ENCODE measurements around the gene SERHL2.
"Not testable (repeated sequence)": the region's sequence is repeated elsewhere in the genome, so short reads cannot be mapped to it uniquely, and the experiment has no call there.

SERHL2 gene, protein sequence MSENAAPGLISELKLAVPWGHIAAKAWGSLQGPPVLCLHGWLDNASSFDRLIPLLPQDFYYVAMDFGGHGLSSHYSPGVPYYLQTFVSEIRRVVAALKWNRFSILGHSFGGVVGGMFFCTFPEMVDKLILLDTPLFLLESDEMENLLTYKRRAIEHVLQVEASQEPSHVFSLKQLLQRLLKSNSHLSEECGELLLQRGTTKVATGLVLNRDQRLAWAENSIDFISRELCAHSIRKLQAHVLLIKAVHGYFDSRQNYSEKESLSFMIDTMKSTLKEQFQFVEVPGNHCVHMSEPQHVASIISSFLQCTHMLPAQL

GRCh38 chr22:42553475-42554361 is at the start of gene SERHL2:
TSS of gene SERHL2 (plus strand) at chr22:42553956. CDS start at chr22:42554021, 65 bp downstream.
- DNase-seq (ENCODE audit: low read depth) = peak; percentile 61

DNA sequence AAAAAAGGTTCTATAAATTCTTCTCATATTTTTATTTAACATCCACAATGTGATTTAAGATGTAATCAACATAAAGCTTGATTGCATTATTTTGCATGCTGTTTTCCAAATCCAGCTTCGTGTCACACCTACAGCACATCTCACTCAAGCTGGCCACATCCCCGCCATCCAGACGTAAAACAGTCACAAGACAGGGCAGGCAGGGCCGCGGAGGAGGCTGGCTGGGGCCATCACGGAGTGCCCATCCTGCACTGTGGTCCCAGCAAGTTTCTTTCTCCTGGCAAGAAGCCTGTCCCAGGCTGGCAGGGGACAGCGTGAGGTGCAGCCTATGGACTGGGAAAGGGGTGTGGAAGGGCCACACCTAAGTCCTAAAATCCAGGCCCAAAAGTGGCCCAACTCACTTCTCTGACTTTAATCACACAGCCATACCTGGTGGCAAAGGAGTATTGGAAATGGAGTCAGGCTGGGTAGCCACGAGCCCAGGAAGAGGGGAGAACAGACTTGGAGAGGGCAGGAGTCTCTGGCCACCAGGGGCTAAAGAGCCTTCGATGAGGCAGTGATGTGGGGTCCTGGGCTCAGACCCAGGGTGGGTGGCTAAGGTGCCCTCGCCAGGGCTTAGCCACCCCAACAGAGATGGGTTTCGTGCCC is 45.3 kb upstream of the SERHL2 start:
- not testable (repeated sequence) for DNase-seq (ENCODE audit: low read depth)

- DNase-seq (ENCODE audit: low read depth) = not testable (repeated sequence)
These were observed 44.8 kb upstream of the SERHL2 start for GRCh38 chr22:42508975-42509364.

DNA sequence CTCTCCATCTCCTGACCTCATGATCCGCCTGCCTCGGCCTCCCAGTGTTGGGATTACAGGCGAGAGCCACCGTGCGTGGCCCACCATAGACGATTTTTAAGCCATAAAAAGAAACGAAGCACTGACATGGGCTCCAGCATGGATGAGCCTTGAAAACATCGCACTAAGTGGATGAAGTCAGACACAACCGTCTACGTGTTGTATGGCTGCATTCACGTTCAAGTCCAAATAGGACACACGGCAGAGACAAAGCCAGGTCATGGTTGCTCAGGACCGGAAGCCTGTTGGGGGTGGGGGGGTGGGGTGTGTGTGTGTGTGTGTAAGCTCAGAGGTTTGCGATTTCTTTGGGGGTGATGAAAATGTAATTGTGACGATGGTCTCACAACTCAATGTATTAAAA is 44.2 kb upstream of the SERHL2 start:
- no peak for DNase-seq (ENCODE audit: low read depth)

DNA sequence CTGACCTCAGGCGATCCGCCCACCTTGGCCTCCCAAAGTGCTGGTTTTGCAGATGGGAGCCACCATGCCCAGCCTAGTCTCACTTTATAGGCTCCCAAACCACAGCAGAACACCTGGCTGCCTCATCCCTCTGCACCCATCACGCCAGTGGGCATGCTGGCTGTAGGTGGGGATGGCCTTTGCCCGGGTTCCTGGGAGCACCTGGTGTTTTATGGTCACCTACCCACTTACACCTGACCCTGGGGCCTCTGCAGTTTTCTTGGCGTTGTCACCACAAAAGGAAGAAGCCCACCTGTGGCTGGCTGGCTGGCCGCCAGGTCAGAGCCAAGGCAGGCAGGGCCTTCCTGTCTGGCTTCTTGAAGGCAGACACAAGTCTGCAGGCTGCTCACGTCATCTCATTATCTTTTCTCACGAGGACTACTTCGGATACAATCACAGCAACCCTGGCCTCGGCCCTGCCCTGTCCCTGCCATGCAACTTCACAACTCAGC is 42.3 kb upstream of the SERHL2 start:
- DNase-seq (ENCODE audit: low read depth) = no peak

DNA sequence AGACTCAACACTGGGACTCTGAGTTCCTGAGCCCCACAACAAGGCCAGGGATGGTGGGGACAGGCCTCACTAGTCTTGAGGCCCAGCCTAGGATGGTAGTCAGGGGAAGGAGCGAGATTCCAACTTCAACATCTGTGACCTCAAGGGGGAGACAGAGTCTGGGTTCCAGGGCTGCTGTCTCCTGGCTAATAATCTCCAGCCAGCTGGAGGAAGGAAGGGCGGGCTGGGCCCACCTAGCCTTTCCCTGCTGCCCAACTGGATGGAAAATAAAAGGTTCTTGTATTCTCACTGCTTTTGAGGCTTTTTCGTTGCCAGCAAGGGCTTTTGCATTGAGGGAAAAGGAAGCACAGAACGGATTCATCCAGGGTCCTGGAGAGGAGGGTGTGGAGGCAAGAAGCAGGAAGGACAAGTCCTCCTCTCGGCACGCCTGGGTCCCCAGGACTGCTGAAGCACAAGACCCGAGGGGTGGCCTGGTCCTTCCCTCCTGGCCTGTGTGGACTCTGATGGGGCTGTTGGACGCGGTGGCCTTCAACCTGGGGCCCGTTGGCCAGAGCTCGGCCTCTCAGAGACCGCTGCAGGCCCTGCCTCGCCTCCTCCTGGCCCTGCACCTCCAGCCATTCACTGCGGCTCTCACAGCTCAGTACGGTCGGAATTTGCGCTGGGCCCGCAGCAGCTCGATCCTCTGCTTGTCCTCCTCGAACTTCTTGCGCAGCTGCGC is 41.3 kb upstream of the SERHL2 start:
- DNase-seq (ENCODE audit: low read depth) = not testable (repeated sequence)

DNA sequence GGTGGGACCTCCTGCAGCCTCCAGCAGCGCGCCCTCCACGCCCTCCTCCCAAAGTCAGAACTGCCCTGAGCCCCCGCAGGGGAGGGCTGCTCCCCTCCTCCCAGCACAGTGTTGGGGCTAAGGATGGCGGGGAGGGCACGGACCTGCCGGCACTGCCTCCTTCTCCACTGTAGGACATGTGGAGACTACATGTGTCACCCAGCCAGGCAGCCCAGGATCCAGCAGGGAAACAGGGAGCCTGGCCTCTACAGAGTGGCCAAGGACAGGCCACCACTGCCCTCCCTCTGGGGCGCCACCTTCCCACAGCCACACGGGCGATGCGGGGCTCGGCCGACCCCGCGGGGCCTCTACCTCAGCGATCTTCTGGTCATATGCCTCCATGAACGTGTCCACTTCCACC is 39.4 kb upstream of the SERHL2 start:
- DNase-seq (ENCODE audit: low read depth) = not testable (repeated sequence)

DNA sequence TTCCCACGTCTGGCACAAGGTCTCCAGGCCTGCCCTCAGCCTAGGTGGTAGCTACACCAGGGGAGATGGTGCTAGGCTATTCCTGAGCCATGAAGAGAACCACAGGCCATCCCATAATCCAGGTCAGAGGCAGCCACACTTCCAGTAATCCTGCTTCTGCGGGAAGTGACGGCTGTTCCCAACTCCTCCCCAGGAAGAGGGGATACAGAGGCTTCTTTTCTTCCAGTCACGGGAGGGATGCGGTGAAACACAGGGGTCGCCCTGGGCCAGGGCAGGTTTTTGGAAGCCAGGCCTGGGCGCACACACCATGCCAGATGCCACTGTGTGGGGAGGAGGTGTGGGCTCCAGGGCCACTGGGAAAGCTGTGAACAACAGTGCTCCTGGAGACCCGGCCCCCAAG is 38.5 kb upstream of the SERHL2 start:
- DNase-seq (ENCODE audit: low read depth) = not testable (repeated sequence)

GRCh38 chr22:42515896-42516295 is 37.9 kb upstream of the SERHL2 start:
- no peak for DNase-seq (ENCODE audit: low read depth)

DNA sequence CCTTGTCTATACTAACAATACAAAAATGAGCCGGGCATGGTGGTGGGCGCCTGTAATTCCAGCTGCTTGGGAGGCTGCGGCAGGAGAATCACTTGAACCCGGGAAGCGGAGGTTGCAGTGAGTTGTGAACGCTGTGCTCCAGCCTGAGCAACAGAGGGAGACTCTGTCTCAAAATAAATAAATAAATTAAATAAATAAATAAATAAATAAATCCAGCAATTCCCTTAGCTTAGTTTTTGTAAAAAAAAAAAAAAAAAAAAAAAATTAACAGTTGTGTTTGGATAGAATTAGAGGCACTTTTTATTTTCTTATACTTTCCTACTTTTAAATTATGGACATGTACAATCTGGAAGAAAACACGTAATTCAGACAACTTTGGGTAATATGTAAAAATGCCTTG is 36.7 kb upstream of the SERHL2 start:
- DNase-seq (ENCODE audit: low read depth) = not testable (repeated sequence)

DNA sequence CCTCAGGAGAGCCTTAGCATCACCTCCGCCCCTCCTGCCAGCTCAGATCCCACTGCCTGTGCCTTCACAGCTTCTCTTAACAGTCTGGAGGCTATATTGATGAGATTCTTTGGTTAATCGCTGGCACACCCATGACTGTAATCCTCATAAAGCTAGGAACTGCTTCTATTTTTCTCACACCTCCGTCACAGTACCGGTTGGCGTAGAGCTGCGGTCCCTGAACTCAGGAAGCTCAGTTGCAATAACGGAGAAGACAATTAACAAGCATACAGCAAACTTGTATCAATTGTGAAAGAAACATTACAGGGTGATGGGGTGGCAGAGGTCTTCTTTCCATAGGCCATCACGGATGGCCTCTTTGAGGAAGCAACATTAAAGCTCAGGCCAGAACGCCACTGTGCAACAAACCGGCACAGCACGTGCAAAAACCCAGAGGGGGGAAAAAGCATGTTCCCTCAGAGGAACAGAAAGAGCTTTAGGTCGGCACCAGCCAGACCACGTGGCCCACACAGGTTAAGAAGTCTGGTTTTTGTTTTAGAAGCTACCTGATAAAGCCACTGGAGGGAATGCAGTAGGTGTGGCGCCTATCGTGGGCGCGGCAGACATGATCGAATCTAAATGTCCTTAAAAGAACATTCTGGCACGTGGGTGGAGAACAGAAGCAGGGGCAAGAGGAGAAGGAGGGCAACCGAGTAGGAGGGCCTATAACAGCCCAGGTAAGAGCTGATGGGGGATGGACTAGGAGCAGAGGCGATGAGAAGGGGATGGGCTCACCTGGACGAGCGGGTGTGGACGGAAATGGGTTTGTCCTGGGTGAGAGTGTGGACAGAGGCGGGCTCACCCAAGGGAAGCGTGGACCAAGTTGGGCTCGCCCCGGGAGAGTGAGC is 34.9 kb upstream of the SERHL2 start:
- not testable (repeated sequence) for DNase-seq (ENCODE audit: low read depth)

GRCh38 chr22:42519525-42520401 is 34.0 kb upstream of the SERHL2 start, which contains the start of gene RRP7A:
TSS of gene RRP7A (minus strand) at chr22:42519796. CDS start at chr22:42519786, 10 bp downstream.
- DNase-seq (ENCODE audit: low read depth) = peak; percentile 74

DNA sequence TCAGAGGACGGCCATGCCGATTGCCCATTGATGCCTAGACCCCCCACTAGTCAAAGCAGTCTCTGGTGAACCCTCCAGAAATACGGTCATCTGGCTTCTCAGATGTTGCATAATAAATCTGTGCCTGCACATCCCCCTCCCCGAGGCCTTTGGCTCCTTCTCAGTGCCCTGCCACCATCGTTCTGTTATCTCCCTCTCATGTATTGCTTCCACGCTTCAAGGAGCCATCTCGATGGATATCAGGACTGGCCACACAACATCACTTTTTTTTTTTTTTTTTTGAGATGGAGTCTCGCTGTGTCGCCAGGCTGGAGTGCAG is 32.6 kb upstream of the SERHL2 start:
- no peak for DNase-seq (ENCODE audit: low read depth)

- no peak for DNase-seq (ENCODE audit: low read depth)
These were observed 31.2 kb upstream of the SERHL2 start for GRCh38 chr22:42522546-42522945.

DNA sequence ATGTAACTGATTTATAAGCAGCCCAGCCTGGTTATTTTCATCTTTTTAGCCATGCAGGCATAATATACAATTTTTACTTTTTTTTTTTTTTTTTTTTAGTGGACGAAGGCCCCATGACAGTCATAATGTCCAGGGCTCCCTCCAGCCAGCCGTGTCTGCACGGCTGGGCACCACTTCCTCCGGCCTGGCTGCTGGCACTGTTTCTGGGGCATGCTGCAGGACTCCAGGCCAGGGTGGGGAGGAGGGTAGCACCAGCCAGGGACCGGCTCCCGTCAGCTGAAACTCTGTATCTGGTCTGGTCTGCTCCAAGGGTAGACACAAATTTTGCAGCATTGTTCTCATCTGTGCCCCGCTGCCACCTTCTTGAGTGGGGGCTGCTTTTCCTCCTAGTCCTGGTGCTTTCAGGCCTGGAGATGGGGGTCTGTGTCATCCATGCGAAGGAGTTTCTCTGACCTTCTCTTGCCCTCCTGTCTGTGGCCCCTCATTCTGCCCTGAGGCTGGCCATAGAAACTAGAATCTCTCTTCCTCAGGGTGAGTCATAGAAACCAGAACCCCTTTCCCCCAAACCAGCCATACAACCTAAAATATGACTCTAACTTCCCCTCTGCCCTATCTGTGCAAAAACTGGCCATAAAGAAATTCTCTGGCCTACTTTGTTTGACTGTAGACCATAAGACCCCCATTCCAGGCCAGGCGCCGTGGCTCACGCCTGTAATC is 25.0 kb upstream of the SERHL2 start:
- no peak for DNase-seq (ENCODE audit: low read depth)

DNA sequence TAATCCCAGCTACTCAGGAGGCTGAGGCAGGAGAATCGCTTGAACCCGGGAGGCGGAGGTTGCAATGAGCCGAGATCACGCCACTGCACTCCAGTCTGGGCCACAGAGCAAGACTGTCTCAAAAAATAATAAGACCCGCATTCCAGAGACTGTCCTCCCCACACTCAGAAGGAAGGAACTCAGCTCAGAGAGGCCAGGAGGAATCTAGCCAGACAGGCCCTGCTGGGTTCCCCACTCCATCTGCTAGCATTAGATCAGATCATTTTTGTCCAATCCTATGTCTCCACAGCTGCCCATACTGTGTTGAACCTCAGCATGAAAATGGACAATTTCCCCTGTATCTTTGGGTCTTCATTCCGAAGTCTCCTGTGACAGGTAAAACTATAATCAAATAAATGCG is 24.3 kb upstream of the SERHL2 start:
- not testable (repeated sequence) for DNase-seq (ENCODE audit: low read depth)

- not testable (repeated sequence) for DNase-seq (ENCODE audit: low read depth)
These were observed 22.2 kb upstream of the SERHL2 start for GRCh38 chr22:42531401-42532084.

- DNase-seq (ENCODE audit: low read depth) = no peak
These were observed 20.1 kb upstream of the SERHL2 start for GRCh38 chr22:42533638-42533977.
